ENCODE data around the gene CABYR.

- TF ChIP-seq CTCF (IDR thresholded peaks at IDR 0.05) (no peak), POLR2A (IDR thresholded peaks at IDR 0.05) (no peak)
Measured at GRCh38 chr18:24127735-24128134, 11.1 kb upstream of the CABYR start.
